H9 (cell line): ENCODE results near the gene SEMA5A. TPM values are rescaled to one million over a fixed set of nuclear protein-coding genes. Genes with fewer than 3 reads are reported as not detected.

Experiments used
- DNase-seq: peaks from one replicate; pipeline ENCODE4 v3.0.0-alpha.2; 2017
- H2AFZ ChIP-seq: one replicate; pipeline ENCODE4 v1.6.1; 2013; ENCODE audit warnings: mild to moderate bottlenecking, low read length, control low read depth, moderate library complexity
- H2AK5ac ChIP-seq: 2 replicates; pipeline ENCODE4 v1.6.1; 2013; ENCODE audit warnings: low read length, control low read depth, mixed read lengths; ENCODE audit not compliant: insufficient read length
- H2BK120ac ChIP-seq: one replicate; pipeline ENCODE4 v1.6.1; 2013; ENCODE audit warnings: low read depth, mild to moderate bottlenecking, low read length, control low read depth, inconsistent platforms; ENCODE audit not compliant: poor library complexity, severe bottlenecking
- H2BK12ac ChIP-seq: 2 replicates; pipeline ENCODE4 v1.6.1; 2013; ENCODE audit warnings: low read length, control low read depth, mixed read lengths, low read depth; ENCODE audit not compliant: insufficient read length
- H2BK15ac ChIP-seq: 2 replicates; pipeline ENCODE4 v1.6.1; 2013; ENCODE audit warnings: low read depth, low read length, control low read depth
- H2BK20ac ChIP-seq: one replicate; pipeline ENCODE4 v1.6.1; 2013; ENCODE audit warnings: low read depth, mild to moderate bottlenecking, low read length, control low read depth, inconsistent platforms; ENCODE audit not compliant: poor library complexity, severe bottlenecking
- H2BK5ac ChIP-seq: 2 replicates; pipeline ENCODE4 v1.6.1; 2013; ENCODE audit warnings: low read length, control low read depth, mixed read lengths; ENCODE audit not compliant: insufficient read length
- H3K14ac ChIP-seq: 2 replicates; pipeline ENCODE4 v1.6.1; 2013; ENCODE audit warnings: low read length, control low read depth; ENCODE audit not compliant: insufficient read depth
- H3K18ac ChIP-seq: 2 replicates; pipeline ENCODE4 v1.6.1; 2013; ENCODE audit warnings: low read depth, mild to moderate bottlenecking, mixed read lengths, low read length, control low read depth; ENCODE audit not compliant: insufficient read length
- H3K23ac ChIP-seq: 2 replicates; pipeline ENCODE4 v1.6.1; 2013; ENCODE audit warnings: low read length, control low read depth, mixed read lengths, low read depth; ENCODE audit not compliant: insufficient read length
- H3K23me2 ChIP-seq: 2 replicates; pipeline ENCODE4 v1.6.1; 2013; ENCODE audit warnings: low read depth, mild to moderate bottlenecking, mixed read lengths, low read length, control low read depth; ENCODE audit not compliant: insufficient read length, poor library complexity, severe bottlenecking
- H3K27ac ChIP-seq: 2 replicates; pipeline ENCODE4 v1.5.1; 2013; ENCODE audit warnings: low read length, control low read depth, mixed read lengths, low read depth; ENCODE audit not compliant: insufficient read length
- H3K27me3 ChIP-seq: 2 replicates; pipeline ENCODE4 v1.6.1; 2013; ENCODE audit warnings: low read length, control low read depth, inconsistent platforms; ENCODE audit not compliant: insufficient read depth
- H3K4ac ChIP-seq: 2 replicates; pipeline ENCODE4 v1.6.1; 2013; ENCODE audit warnings: low read depth, mild to moderate bottlenecking, control low read depth, inconsistent platforms, low read length, moderate library complexity
- H3K4me1 ChIP-seq: 2 replicates; pipeline ENCODE4 v1.6.1; 2013; ENCODE audit warnings: low read length, control low read depth, inconsistent platforms; ENCODE audit not compliant: insufficient read depth
- H3K4me2 ChIP-seq: 2 replicates; pipeline ENCODE4 v1.6.1; 2013; ENCODE audit warnings: low read length, control low read depth, mixed read lengths; ENCODE audit not compliant: insufficient read length, insufficient read depth
- H3K56ac ChIP-seq: 2 replicates; pipeline ENCODE4 v1.6.1; 2013; ENCODE audit warnings: low read depth, mild to moderate bottlenecking, mixed read lengths, low read length, control low read depth; ENCODE audit not compliant: insufficient read length
- H3K79me1 ChIP-seq: 2 replicates; pipeline ENCODE4 v1.6.1; 2013; ENCODE audit warnings: low read depth, mild to moderate bottlenecking, moderate library complexity, low read length, control low read depth, inconsistent platforms; ENCODE audit not compliant: insufficient read depth, poor library complexity, severe bottlenecking
- H3K79me2 ChIP-seq: 2 replicates; pipeline ENCODE4 v1.6.1; 2013; ENCODE audit warnings: low read length, control low read depth, inconsistent platforms; ENCODE audit not compliant: insufficient read depth
- H3K9ac ChIP-seq: 2 replicates; pipeline ENCODE4 v1.6.1; 2013; ENCODE audit warnings: low read length, control low read depth, mixed read lengths; ENCODE audit not compliant: insufficient read length; ENCODE audit errors: extremely low read depth
- H3K9me3 ChIP-seq: one replicate; pipeline ENCODE4 v1.6.1; 2013; ENCODE audit warnings: low read depth, low read length, inconsistent platforms; ENCODE audit not compliant: control insufficient read depth
- H3T11ph ChIP-seq: one replicate; pipeline ENCODE4 v1.6.1; 2013; ENCODE audit warnings: mild to moderate bottlenecking, low read length, control low read depth, inconsistent platforms
- H4K20me1 ChIP-seq: one replicate; pipeline ENCODE4 v1.6.1; 2013; ENCODE audit not compliant: control insufficient read depth, insufficient read length, insufficient read depth
- H4K5ac ChIP-seq: 2 replicates; pipeline ENCODE4 v1.6.1; 2013; ENCODE audit warnings: low read depth, mild to moderate bottlenecking, mixed read lengths, low read length, control low read depth; ENCODE audit not compliant: insufficient read length
- H4K8ac ChIP-seq: replicated peaks from 2 replicates; pipeline ENCODE4 v1.6.1; 2013; ENCODE audit warnings: low read length, control low read depth, mixed read lengths, low read depth; ENCODE audit not compliant: insufficient read length
- H4K91ac ChIP-seq: 2 replicates; pipeline ENCODE4 v1.6.1; 2013; ENCODE audit warnings: low read depth, mild to moderate bottlenecking, moderate library complexity, mixed read lengths, low read length, control low read depth; ENCODE audit not compliant: insufficient read length
- H3K27ac Mint-ChIP-seq, 3 experiments: 2 replicates in 2 of 3; 3 replicates in 1 of 3; pipeline ENCODE4 v1.8.0; 2020 to 2021; ENCODE audit warnings: mixed read lengths in 3 of 3, mild to moderate bottlenecking in 1 of 3, moderate library complexity in 1 of 3
- H3K27me3 Mint-ChIP-seq: 2 replicates; pipeline ENCODE4 v1.8.0; 2021; ENCODE audit warnings: low read depth, mild to moderate bottlenecking, moderate library complexity, mixed read lengths
- H3K36me3 Mint-ChIP-seq, 3 experiments: 2 replicates in 2 of 3; 3 replicates in 1 of 3; pipeline ENCODE4 v1.8.0; 2020 to 2021; ENCODE audit warnings: low read depth in 3 of 3, mixed read lengths in 3 of 3; ENCODE audit not compliant: insufficient read depth in 1 of 3
- H3K4me1 Mint-ChIP-seq, 2 experiments: 2 replicates each; pipeline ENCODE4 v1.8.0; 2020; ENCODE audit warnings: mixed read lengths in 2 of 2
- H3K4me3 Mint-ChIP-seq, 2 experiments: 2 replicates in 1 of 2; 3 replicates in 1 of 2; pipeline ENCODE4 v1.8.0; 2020 to 2021; ENCODE audit warnings: mild to moderate bottlenecking in 2 of 2, mixed read lengths in 2 of 2, moderate library complexity in 1 of 2
- H3K9me3 Mint-ChIP-seq, 2 experiments: 2 replicates in 1 of 2; 3 replicates in 1 of 2; pipeline ENCODE4 v1.8.0; 2020; ENCODE audit warnings: mild to moderate bottlenecking in 2 of 2, mixed read lengths in 2 of 2, moderate library complexity in 1 of 2
- WGBS: extraction: QIAGEN DNeasy Blood & Tissue Kit; methylation state at CpG from one replicate; pipeline ENCODE4 v1.1.7; 2013; ENCODE audit warnings: missing lambda C conversion rate, low lambda C conversion rate, mixed read lengths; ENCODE audit not compliant: insufficient read length; ENCODE audit errors: extremely low coverage; 5-methylcytosine and 5-hydroxymethylcytosine counted together
- total RNA-seq: library from RNA; stranded (reverse); gene quantifications from 2 replicates; pipeline ENCODE4 v1.2.1, GENCODE V29; 2021
- TF ChIP-seq, protein P1 (sequence below): fragments of 200-600 bp; sonication (generic); conservative IDR thresholded peaks from 3 replicates; pipeline ENCODE4 v1.8.0; 2021; ENCODE audit warnings: antibody characterized with exemption, mild to moderate bottlenecking

The SEMA5A gene
- total RNA-seq, 1 experiment from 2014 or later = 4.3 TPM

DNA sequence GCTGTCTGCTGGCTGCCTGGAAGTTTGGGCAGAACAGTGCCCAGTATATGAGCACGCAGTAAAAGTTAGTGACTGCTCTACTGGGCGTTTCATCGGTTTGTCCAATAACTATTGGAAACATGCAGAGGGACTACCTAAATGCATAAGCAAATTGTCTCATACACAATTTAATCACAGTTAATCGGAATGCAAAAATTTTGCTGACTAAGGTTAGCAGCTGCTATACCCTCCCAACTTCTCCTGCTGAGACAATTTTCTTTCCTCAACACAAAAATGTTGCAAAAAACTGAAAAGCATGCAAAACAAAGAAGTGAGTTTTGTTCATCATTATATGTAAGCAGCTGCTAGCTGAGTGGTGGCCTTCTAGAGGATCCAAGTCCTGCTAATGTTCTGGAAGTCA lies 327.5 kb downstream of the SEMA5A start:
- Histone ChIP-seq H3K79me1 (no peaks in the 10 kb centered on the region), H3K23ac (no peak overlapping the region), H3K9me3 (no peaks in the 10 kb centered on the region), H3K4me1 (peaks cover 9% of the 10 kb centered on the region; the same call in 1 of the 2 replicates), H3K27ac (no peak overlapping the region), H3K4ac (no peak overlapping the region), H2BK120ac (no peak overlapping the region), H4K5ac (no peak overlapping the region), H2BK12ac (no peak overlapping the region), H2AFZ (no peak overlapping the region), H4K8ac (no peak overlapping the region), H2AK5ac (no peak overlapping the region), H3K4me2 (no peak overlapping the region), H3K18ac (no peak overlapping the region), H3T11ph (no peak overlapping the region), H2BK5ac (no peak overlapping the region), H2BK15ac (no peak overlapping the region), H2BK20ac (no peak overlapping the region), H3K9ac (no peak overlapping the region), H3K27me3 (no peaks in the 10 kb centered on the region), H3K23me2 (no peaks in the 10 kb centered on the region), H3K56ac (no peak overlapping the region), H4K20me1 (no peaks in the 10 kb centered on the region), H3K14ac (no peak overlapping the region), H3K79me2 (no peaks in the 10 kb centered on the region), H4K91ac (no peak overlapping the region)
- peaks cover 12 to 16% of the 10 kb centered on the region in 2 experiments for H3K9me3 Mint-ChIP-seq
- H3K4me3 Mint-ChIP-seq = no peak overlapping the region
- TF ChIP-seq, protein P1, sequence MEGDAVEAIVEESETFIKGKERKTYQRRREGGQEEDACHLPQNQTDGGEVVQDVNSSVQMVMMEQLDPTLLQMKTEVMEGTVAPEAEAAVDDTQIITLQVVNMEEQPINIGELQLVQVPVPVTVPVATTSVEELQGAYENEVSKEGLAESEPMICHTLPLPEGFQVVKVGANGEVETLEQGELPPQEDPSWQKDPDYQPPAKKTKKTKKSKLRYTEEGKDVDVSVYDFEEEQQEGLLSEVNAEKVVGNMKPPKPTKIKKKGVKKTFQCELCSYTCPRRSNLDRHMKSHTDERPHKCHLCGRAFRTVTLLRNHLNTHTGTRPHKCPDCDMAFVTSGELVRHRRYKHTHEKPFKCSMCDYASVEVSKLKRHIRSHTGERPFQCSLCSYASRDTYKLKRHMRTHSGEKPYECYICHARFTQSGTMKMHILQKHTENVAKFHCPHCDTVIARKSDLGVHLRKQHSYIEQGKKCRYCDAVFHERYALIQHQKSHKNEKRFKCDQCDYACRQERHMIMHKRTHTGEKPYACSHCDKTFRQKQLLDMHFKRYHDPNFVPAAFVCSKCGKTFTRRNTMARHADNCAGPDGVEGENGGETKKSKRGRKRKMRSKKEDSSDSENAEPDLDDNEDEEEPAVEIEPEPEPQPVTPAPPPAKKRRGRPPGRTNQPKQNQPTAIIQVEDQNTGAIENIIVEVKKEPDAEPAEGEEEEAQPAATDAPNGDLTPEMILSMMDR = no peak
- H3K27ac Mint-ChIP-seq = no peak overlapping the region
- DNase-seq = no peak
- WGBS = no CpG with 5 or more reads among the region's 4 CpGs
- H3K4me1 Mint-ChIP-seq = peaks cover 17 to 18% of the 10 kb centered on the region in 2 experiments
- peaks cover 5 to 33% (median 22%) of the 10 kb centered on the region in 3 experiments; a peak in 6 of 7 replicates for H3K36me3 Mint-ChIP-seq
- peaks cover 43% of the 10 kb centered on the region for H3K27me3 Mint-ChIP-seq
